CD4-positive, alpha-beta memory T cell (primary cell): ENCODE results near the gene CRB1. TPM values are rescaled to one million over a fixed set of nuclear protein-coding genes. Genes with fewer than 3 reads are reported as not detected.

ENCODE experiments used
- CTCF ChIA-PET: fragments of 350-600 bp; sonication (Branson Sonifier 250); formaldehyde crosslinking; loops from one replicate; lab custom pipeline; 2021; ENCODE audit warnings: inconsistent platforms; ENCODE audit not compliant: partially characterized antibody; lab: Charles Lee
- POLR2A ChIA-PET: fragments of 350-600 bp; sonication (Branson Sonifier 250); formaldehyde crosslinking; loops from one replicate; lab custom pipeline; 2021; ENCODE audit not compliant: partially characterized antibody; lab: Charles Lee
- DNase-seq, 5 donors: peaks; one replicate each; pipeline versions ENCODE4 v3.0.0 to v3.0.0-alpha.2; 2020 to 2022; ENCODE audit warnings: mixed read lengths in 1 of 5
- H3K27ac ChIP-seq: one replicate; pipeline ENCODE4 v1.7.0; 2013; ENCODE audit warnings: low read depth, low read length
- H3K27me3 ChIP-seq: 2 replicates; pipeline ENCODE4 v1.7.0; 2013; ENCODE audit warnings: mild to moderate bottlenecking, low read length, moderate library complexity; ENCODE audit not compliant: insufficient read depth
- H3K36me3 ChIP-seq: 2 replicates; pipeline ENCODE4 v1.7.0; 2013; ENCODE audit warnings: mild to moderate bottlenecking, low read length, moderate library complexity; ENCODE audit not compliant: insufficient read depth
- H3K4me1 ChIP-seq: 2 replicates; pipeline ENCODE4 v1.7.0; 2013; ENCODE audit warnings: mild to moderate bottlenecking, low read length, moderate library complexity; ENCODE audit not compliant: insufficient read depth
- H3K4me3 ChIP-seq, 2 donors: one replicate each; pipeline ENCODE4 v1.7.0; 2013; ENCODE audit warnings: low read length in 2 of 2, mild to moderate bottlenecking in 1 of 2
- H3K9me3 ChIP-seq, 2 donors: one replicate each; pipeline ENCODE4 v1.7.0; 2013; ENCODE audit warnings: low read length in 2 of 2, control low read depth in 1 of 2; ENCODE audit not compliant: control insufficient read depth in 1 of 2
- H3K27ac Mint-ChIP-seq, 7 donors: one replicate each; pipeline ENCODE4 v1.8.0; 2020 to 2021; ENCODE audit warnings: mixed read lengths in 7 of 7, mild to moderate bottlenecking in 6 of 7, inconsistent platforms in 3 of 7, moderate library complexity in 3 of 7
- H3K27me3 Mint-ChIP-seq, 2 donors: one replicate each; pipeline ENCODE4 v1.8.0; 2020 to 2021; ENCODE audit warnings: mixed read lengths in 2 of 2
- H3K36me3 Mint-ChIP-seq, 2 donors: one replicate each; pipeline ENCODE4 v1.8.0; 2020 to 2021; ENCODE audit warnings: mixed read lengths in 2 of 2, inconsistent platforms in 1 of 2, mild to moderate bottlenecking in 1 of 2
- H3K4me1 Mint-ChIP-seq, 4 donors: one replicate each; pipeline ENCODE4 v1.8.0; 2020 to 2021; ENCODE audit warnings: mixed read lengths in 4 of 4, mild to moderate bottlenecking in 1 of 4
- H3K4me3 Mint-ChIP-seq, 8 donors: one replicate each; pipeline ENCODE4 v1.8.0; 2020 to 2021; ENCODE audit warnings: mixed read lengths in 8 of 8, mild to moderate bottlenecking in 7 of 8, moderate library complexity in 6 of 8, inconsistent platforms in 3 of 8
- H3K9me3 Mint-ChIP-seq, 8 donors: one replicate each; pipeline ENCODE4 v1.8.0; 2020 to 2021; ENCODE audit warnings: mixed read lengths in 8 of 8, mild to moderate bottlenecking in 5 of 8, inconsistent platforms in 3 of 8, moderate library complexity in 1 of 8
- intact Hi-C: fragments of 100-400 bp; cut with micrococcal nuclease; formaldehyde crosslinking; loops from one replicate; pipeline ENCODE4 v1.15.1; 2023
- polyA plus RNA-seq, 2 donors: library from polyadenylated mRNA; unstranded; fragments of 300-500 nt; fragmentation: Illumina TruSeq; gene quantifications; one replicate each; pipeline ENCODE4 v1.2.3, GENCODE V29; 2021
- total RNA-seq, 2 experiments: library from RNA; stranded (reverse); gene quantifications; one replicate each; pipeline ENCODE4 v1.2.3, GENCODE V29; 2021

Gene CRB1
- total and polyA plus RNA-seq, 4 experiments from 2014 or later: 0.10 to 0.55 (median 0.38) TPM

GRCh38 chr1:197465528-197466327, 197.7 kb downstream of the CRB1 start:
- Histone ChIP-seq H3K4me3 (no peak overlapping the region), H3K9me3 (no peaks in the 10 kb centered on the region), H3K27me3 (no peaks in the 10 kb centered on the region), H3K4me1 (no peaks in the 10 kb centered on the region), H3K36me3 (no peaks in the 10 kb centered on the region), H3K27ac (no peak overlapping the region)
- H3K9me3 Mint-ChIP-seq: no peaks in the 10 kb centered on the region
- intact Hi-C loops: no loop called here
- H3K27me3 Mint-ChIP-seq: peaks cover 0 to 1% of the 10 kb centered on the region in 2 donors
- peaks cover 0 to 3% (median 0%) of the 10 kb centered on the region in 4 donors for H3K4me1 Mint-ChIP-seq
- no peak overlapping the region for H3K4me3 Mint-ChIP-seq
- ChIA-PET CTCF (no interaction called here), POLR2A (no interaction called here)
- H3K36me3 Mint-ChIP-seq: no peaks in the 10 kb centered on the region
- no peak overlapping the region for H3K27ac Mint-ChIP-seq
- DNase-seq: no peak

- intact Hi-C loops: no loop called here
- no peaks in the 10 kb centered on the region for H3K4me1 ChIP-seq
- H3K9me3 ChIP-seq: no peaks in the 10 kb centered on the region
- H3K4me3 Mint-ChIP-seq: no peak overlapping the region
- no peak overlapping the region for H3K27ac Mint-ChIP-seq
- no peak overlapping the region for H3K4me3 ChIP-seq
- H3K27ac ChIP-seq: no peak overlapping the region
- no peaks in the 10 kb centered on the region for H3K9me3 Mint-ChIP-seq
- H3K27me3 ChIP-seq: no peaks in the 10 kb centered on the region
- POLR2A ChIA-PET: no interaction called here
- DNase-seq: no peak
- CTCF ChIA-PET: no interaction called here
- peaks cover 0 to 1% of the 10 kb centered on the region in 2 donors for H3K27me3 Mint-ChIP-seq
- no peaks in the 10 kb centered on the region for H3K36me3 Mint-ChIP-seq
- no peaks in the 10 kb centered on the region for H3K36me3 ChIP-seq
- peaks cover 0 to 3% (median 0%) of the 10 kb centered on the region in 4 donors for H3K4me1 Mint-ChIP-seq
Measured at GRCh38 chr1:197466813-197467212, 198.8 kb downstream of the CRB1 start.

DNA sequence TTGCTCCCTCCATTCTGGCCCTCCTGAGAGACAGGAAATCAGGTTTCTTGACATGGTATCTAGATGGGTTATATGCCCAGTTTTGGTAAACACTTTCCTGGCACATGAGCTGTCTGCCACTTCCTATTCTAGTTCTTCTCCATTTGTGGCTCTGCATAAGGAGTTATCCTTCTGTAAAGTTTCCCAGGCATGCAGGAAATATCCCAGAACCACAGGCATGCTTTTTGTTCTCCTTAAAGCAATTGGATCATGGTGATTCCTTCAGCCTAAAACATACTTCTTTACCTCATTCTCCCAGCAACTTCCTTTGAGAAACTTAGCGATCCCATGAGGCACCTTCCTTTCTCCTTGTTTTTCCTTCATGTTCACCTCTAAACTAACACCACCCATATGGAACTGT, 199.8 kb downstream of the CRB1 start:
- Mint-ChIP-seq H3K9me3 (no peaks in the 10 kb centered on the region), H3K36me3 (no peaks in the 10 kb centered on the region), H3K4me3 (no peak overlapping the region), H3K4me1 (peaks cover 0 to 3% (median 0%) of the 10 kb centered on the region in 4 donors), H3K27me3 (peaks cover 0 to 1% of the 10 kb centered on the region in 2 donors), H3K27ac (no peak overlapping the region)
- no peak overlapping the region for H3K27ac ChIP-seq
- H3K4me3 ChIP-seq: no peak overlapping the region
- ChIA-PET CTCF (no interaction called here), POLR2A (no interaction called here)
- H3K4me1 ChIP-seq: no peaks in the 10 kb centered on the region
- H3K9me3 ChIP-seq: no peaks in the 10 kb centered on the region
- H3K27me3 ChIP-seq: no peaks in the 10 kb centered on the region
- intact Hi-C loops: no loop called here
- no peak for DNase-seq
- H3K36me3 ChIP-seq: no peaks in the 10 kb centered on the region

- H3K9me3 Mint-ChIP-seq: no peaks in the 10 kb centered on the region
- Histone ChIP-seq H3K4me1 (no peaks in the 10 kb centered on the region), H3K4me3 (no peak overlapping the region), H3K27ac (no peak overlapping the region), H3K36me3 (no peaks in the 10 kb centered on the region), H3K27me3 (no peaks in the 10 kb centered on the region), H3K9me3 (no peaks in the 10 kb centered on the region)
- no peak for DNase-seq
- H3K27me3 Mint-ChIP-seq: peaks cover 0 to 1% of the 10 kb centered on the region in 2 donors
- no peak overlapping the region for H3K27ac Mint-ChIP-seq
- ChIA-PET POLR2A (no interaction called here), CTCF (no interaction called here)
- H3K4me3 Mint-ChIP-seq: no peak overlapping the region
- H3K4me1 Mint-ChIP-seq: peaks cover 0 to 3% (median 0%) of the 10 kb centered on the region in 4 donors
- H3K36me3 Mint-ChIP-seq: no peaks in the 10 kb centered on the region
- intact Hi-C loops: no loop called here
Measured at GRCh38 chr1:197468543-197469175, 200.6 kb downstream of the CRB1 start.

DNA sequence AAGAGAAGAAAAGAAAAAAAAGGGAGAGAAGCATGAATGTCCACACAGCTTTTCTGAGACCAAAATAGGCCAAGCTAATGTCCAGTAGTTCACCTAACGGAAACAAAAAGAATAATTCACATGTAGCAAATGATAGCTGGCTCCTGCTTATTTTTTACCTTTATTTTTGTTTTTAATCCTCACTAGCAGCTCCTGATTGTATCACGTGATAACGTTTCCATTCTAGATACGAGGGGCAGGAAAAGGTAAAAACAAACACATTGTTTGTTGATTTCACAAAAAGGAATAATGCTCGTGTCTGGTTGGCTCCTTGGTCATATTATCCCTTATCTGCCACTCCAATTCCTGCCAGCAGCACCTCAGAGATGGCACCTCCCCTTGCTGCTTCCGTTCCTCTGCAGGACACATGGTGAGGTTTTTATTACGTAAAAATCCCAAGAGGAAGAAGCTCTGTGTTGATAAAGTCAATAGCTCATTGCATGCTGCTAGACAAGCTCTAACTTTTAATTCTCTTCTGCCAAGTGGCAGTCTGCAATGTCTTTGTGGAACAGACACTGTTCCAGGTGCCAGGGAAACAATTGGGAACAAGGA, 201.7 kb downstream of the CRB1 start:
- H3K27ac ChIP-seq: no peak overlapping the region
- peaks cover 0 to 1% of the 10 kb centered on the region in 2 donors for H3K27me3 Mint-ChIP-seq
- H3K4me1 ChIP-seq: no peaks in the 10 kb centered on the region
- no peak overlapping the region for H3K4me3 Mint-ChIP-seq
- H3K4me3 ChIP-seq: no peak overlapping the region
- intact Hi-C loops: no loop called here
- H3K4me1 Mint-ChIP-seq: peaks cover 0 to 3% (median 0%) of the 10 kb centered on the region in 4 donors
- no peaks in the 10 kb centered on the region for H3K36me3 Mint-ChIP-seq
- no peaks in the 10 kb centered on the region for H3K9me3 ChIP-seq
- CTCF ChIA-PET: interaction anchor here (1.4 kb wide), 1 partner anchor 10 kb away, joined by 4 read pairs; no protein-coding TSS in a partner anchor
- POLR2A ChIA-PET: interaction anchor here (1.1 kb wide), 1 partner anchor 15 kb away, joined by 3 read pairs; no protein-coding TSS in a partner anchor
- H3K27ac Mint-ChIP-seq: no peak overlapping the region
- DNase-seq: no peak
- H3K27me3 ChIP-seq: no peaks in the 10 kb centered on the region
- no peaks in the 10 kb centered on the region for H3K9me3 Mint-ChIP-seq
- H3K36me3 ChIP-seq: no peaks in the 10 kb centered on the region

GRCh38 chr1:197470330-197470729, 202.3 kb downstream of the CRB1 start:
- intact Hi-C loops: no loop called here
- Histone ChIP-seq H3K36me3 (no peaks in the 10 kb centered on the region), H3K27ac (no peak overlapping the region), H3K9me3 (no peaks in the 10 kb centered on the region), H3K4me1 (no peaks in the 10 kb centered on the region), H3K4me3 (no peak overlapping the region), H3K27me3 (no peaks in the 10 kb centered on the region)
- ChIA-PET CTCF (interaction anchor here (1.4 kb wide), 1 partner anchor 10 kb away, joined by 4 read pairs; no protein-coding TSS in a partner anchor), POLR2A (interaction anchor here (1.1 kb wide), 1 partner anchor 16 kb away, joined by 3 read pairs; no protein-coding TSS in a partner anchor)
- H3K27me3 Mint-ChIP-seq: peaks cover 0 to 1% of the 10 kb centered on the region in 2 donors
- no peaks in the 10 kb centered on the region for H3K9me3 Mint-ChIP-seq
- H3K36me3 Mint-ChIP-seq: no peaks in the 10 kb centered on the region
- H3K4me1 Mint-ChIP-seq: peaks cover 0 to 3% (median 0%) of the 10 kb centered on the region in 4 donors
- no peak for DNase-seq
- no peak overlapping the region for H3K4me3 Mint-ChIP-seq
- H3K27ac Mint-ChIP-seq: no peak overlapping the region
